A673 (cell line): ENCODE results near the gene HOXD4.

Source experiments
- EZH2 ChIP-seq: fragments of 200-600 bp; sonication (generic); IDR thresholded peaks from 2 replicates; pipeline ENCODE4 v1.6.1; 2017; ENCODE audit warnings: borderline replicate concordance, low read depth, mild to moderate bottlenecking, mixed read lengths, antibody characterized with exemption, low read length; ENCODE audit not compliant: poor library complexity, severe bottlenecking
- TF ChIP-seq, protein P1 (sequence below): fragments of 300-800, 200-600 bp; sonication (generic); conservative IDR thresholded peaks from 2 replicates; pipeline ENCODE4 v1.5.1; 2017; ENCODE audit warnings: low read depth, mild to moderate bottlenecking, antibody characterized with exemption, low read length, moderate library complexity, mixed read lengths

DNA sequence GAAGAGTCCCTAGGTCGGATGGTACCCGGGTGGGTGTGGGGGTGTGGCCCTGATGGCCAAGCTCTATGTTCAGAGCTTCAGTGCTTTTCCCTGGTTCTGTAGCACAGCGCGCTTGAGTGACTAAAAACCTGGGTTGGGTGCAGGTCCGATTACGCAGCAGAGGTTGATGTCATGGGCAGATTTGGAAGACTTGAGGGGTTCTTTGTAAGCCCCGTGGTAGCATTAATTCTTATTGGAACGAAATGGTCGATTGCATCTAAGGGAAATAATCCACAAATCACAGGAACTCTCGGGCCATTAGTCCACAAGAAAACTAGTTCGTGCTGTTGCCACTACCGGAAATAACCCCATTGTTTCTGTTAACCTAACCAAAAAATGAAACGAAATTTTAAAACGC is 12.8 kb upstream of the HOXD4 start:
- TF ChIP-seq, protein P1, sequence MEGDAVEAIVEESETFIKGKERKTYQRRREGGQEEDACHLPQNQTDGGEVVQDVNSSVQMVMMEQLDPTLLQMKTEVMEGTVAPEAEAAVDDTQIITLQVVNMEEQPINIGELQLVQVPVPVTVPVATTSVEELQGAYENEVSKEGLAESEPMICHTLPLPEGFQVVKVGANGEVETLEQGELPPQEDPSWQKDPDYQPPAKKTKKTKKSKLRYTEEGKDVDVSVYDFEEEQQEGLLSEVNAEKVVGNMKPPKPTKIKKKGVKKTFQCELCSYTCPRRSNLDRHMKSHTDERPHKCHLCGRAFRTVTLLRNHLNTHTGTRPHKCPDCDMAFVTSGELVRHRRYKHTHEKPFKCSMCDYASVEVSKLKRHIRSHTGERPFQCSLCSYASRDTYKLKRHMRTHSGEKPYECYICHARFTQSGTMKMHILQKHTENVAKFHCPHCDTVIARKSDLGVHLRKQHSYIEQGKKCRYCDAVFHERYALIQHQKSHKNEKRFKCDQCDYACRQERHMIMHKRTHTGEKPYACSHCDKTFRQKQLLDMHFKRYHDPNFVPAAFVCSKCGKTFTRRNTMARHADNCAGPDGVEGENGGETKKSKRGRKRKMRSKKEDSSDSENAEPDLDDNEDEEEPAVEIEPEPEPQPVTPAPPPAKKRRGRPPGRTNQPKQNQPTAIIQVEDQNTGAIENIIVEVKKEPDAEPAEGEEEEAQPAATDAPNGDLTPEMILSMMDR: no peak
- TF ChIP-seq EZH2: no peak
